HG03565 (cell line): Measurements from ENCODE around the gene SGCD.
A peak's percentile ranks its signal among the peaks of the same experiment; 100 is the strongest.

ENCODE experiments used
- ATAC-seq: cut with Tn5 transposase; IDR thresholded peaks from one replicate; pipeline ENCODE4 v1.9.1; 2021; ENCODE audit warnings: mild to moderate bottlenecking, moderate library complexity; ENCODE audit not compliant: unreplicated experiment

SGCD gene

GRCh38 chr5:156451505-156451904 lies 124.5 kb downstream of the SGCD start:
- ATAC-seq = no peak

- ATAC-seq = no peak
These were observed 129.9 kb downstream of the SGCD start for GRCh38 chr5:156456857-156457256.

- no peak for ATAC-seq
These were observed 132.9 kb downstream of the SGCD start for GRCh38 chr5:156459812-156460385.

DNA sequence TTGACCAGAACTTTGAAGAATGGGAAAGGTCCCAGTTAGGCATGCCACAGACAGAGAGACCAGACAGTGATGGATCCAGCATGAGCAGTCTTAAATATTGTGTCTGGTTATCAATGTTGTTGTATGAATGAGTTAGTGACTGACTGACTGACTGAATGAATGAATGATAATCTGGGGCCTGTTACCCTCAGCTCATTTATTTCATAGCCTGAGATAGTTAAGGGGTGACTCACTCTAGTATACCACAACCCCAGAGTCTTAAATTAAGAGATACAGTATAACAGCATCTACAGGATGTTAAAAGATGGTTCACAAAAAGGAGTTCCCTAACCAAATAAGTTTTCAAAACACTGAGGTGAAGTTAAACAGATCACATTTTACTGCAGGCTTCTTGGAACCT lies 133.5 kb downstream of the SGCD start:
- no peak for ATAC-seq

GRCh38 chr5:156466871-156467270 lies 139.9 kb downstream of the SGCD start:
- no peak for ATAC-seq

DNA sequence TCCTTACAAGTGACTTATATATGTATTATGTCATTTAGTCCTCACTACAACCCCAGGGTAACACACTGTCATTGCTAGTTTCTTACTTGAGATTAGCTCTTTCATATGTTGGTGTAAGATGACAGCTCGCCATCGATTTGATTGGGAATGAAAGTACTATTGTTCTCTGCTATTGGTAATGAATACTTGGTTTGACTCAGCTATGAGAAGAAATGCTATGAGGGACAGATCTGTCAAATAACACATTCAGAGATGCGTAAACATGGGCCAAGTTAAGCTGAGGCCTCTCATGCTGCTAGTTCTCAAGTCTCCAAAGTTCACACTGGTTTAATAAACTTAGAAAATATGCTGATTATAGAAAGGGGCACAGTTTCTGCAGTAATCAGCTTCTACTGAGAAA lies 142.7 kb downstream of the SGCD start:
- ATAC-seq = no peak

DNA sequence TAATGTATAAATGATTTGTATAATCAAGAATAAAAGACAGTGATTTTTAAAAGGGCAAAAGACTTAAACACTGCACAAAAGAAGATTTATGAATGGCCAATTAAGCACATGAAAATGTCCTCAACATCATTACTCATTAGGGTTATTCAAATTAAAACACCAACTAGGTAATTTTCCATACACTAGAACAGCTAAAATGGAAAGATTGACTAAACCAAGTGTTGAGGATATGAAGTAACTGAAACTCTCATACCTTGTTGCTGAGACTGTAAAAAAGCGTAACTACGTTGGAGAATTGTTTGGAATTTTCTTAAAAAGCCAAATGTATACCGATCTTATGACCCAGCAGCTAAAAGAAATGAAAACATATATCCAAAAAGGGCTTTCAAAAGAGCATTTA lies 144.9 kb downstream of the SGCD start:
- ATAC-seq = no peak

GRCh38 chr5:156473269-156473908 lies 146.4 kb downstream of the SGCD start:
- no peak for ATAC-seq

DNA sequence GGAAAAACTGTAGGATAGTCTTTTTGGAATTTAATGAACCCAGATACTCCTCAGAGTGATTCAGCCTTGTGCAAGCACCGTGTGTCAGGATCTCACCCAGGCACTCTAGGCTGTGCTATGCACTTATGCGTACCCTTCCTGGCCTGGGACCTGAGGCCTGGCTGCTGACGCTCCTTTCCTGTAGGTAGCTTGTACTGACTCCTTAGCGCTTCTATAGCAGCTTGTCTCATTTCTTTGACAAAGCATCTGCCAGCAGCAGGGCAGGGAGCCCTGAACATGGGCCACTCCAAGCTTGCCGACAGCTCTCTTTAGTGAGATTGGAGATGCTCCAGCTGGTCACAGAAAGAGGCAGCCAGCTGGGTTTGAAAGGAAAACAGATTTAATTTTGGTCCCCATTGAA lies 147.3 kb downstream of the SGCD start:
- ATAC-seq = no peak

DNA sequence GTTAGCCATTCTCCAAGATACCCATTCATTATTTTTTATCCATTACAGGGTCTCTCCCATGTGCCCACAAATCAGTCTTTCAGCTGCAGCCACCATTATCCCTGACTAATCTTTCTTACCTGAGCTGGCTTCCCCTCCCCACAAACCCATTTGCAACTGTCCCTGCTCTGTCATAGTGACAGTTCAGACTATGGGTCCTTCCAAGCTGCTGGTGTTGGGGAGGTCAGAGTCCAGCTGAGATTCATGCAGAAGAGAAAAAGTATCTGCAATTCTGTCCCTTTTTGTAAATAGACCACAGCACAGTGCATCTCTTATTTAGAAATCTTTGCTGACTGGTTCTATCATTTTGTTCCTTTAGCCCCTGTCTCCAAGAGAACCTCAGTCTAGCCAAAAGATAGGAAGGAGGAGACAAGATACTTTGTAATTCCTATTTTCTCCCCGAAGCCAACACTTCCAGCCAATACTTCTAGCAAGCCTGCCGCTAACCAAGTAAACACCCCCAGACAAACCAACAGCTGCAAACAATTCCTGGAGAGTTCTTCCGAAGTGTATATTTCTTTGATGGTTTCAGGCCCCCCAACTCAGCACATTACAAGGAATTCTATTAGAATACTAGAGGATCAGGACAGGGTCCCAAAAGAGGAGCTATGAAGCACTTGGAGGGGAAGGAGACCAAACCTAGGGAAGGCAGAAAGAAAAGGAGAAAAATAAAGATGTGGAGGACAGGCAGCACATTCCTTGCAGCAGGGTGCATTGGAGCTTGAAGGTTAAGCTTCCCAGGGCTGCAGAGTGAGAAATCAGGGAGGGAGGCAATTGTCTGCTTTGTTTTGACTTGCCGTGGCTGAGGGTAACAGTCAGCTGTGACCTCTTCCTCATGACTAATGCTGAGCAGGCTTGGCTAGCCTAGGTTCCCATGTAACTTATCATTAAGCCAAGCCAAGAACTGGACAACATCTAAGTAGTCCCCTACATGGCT lies 148.5 kb downstream of the SGCD start:
- ATAC-seq = no peak

GRCh38 chr5:156476158-156476551 lies 149.2 kb downstream of the SGCD start:
- ATAC-seq = no peak

- ATAC-seq = no peak
These were observed 149.7 kb downstream of the SGCD start for GRCh38 chr5:156476678-156477077.

- ATAC-seq = no peak
These were observed 150.2 kb downstream of the SGCD start for GRCh38 chr5:156477196-156477595.

GRCh38 chr5:156479849-156480248 lies 152.9 kb downstream of the SGCD start:
- no peak for ATAC-seq

- ATAC-seq = no peak
These were observed 154.8 kb downstream of the SGCD start for GRCh38 chr5:156481741-156482140.

DNA sequence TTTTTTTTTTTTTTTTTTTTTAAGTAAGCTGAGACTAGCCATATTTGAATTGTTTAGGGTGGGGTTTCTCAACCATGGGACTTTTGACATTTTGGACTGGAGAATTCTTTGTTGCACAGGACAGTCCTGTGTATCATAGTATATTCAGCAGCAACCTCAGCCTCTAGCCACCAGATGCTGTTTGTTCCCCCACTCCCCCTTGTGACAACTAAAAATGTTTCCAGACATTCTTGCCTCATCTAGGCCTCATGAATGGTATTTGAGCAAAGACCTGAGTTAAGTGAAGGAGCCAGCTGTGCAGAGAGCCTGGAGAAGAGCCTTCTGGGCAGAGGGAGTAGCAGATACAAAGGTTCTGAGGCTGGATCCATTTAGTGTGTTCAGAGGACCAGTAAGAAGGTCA lies 155.9 kb downstream of the SGCD start:
- no peak for ATAC-seq

GRCh38 chr5:156486394-156487238 lies 159.7 kb downstream of the SGCD start:
- no peak for ATAC-seq

GRCh38 chr5:156491766-156492165 lies 164.8 kb downstream of the SGCD start:
- ATAC-seq = no peak

GRCh38 chr5:156496291-156496690 lies 169.3 kb downstream of the SGCD start:
- ATAC-seq = no peak

DNA sequence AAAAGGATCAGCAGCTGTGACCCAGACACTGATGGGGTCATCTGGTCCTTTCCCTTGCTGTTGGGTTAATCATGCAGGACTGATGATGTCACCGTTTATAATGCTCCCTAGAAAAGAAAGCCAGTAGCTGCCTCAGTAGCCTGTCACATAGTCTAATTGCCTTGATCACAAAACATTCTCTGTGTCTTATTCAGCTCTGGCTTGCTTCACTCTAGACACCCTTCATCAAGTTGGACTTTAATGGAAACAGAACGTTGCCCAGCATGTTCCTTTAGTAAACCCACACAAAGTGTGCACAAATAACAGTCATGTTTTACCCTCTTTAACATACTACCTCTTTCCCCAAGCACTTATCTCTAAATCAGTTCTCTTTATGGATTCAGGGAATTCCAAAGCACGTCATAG lies 170.8 kb downstream of the SGCD start:
- ATAC-seq = peak; percentile 14
